HepG2 (cell line): ENCODE results near the gene MACROH2A1. TPM values are rescaled to one million over a fixed set of nuclear protein-coding genes. Genes with fewer than 3 reads are reported as not detected.

Source experiments
- FOSL2 ChIP-seq: sonication (generic); formaldehyde crosslinking; IDR thresholded peaks from 2 replicates; pipeline ENCODE4 v1.4.0; 2020; ENCODE audit warnings: missing genetic modification reagents
- PHF20 ChIP-seq: sonication (generic); formaldehyde crosslinking; IDR thresholded peaks from 2 replicates; pipeline ENCODE4 v1.5.0; 2020; ENCODE audit warnings: mild to moderate bottlenecking, missing genetic modification reagents
- TCF7 ChIP-seq: sonication (generic); IDR thresholded peaks from 2 replicates; pipeline ENCODE4 v1.6.1; 2016; ENCODE audit warnings: antibody characterized with exemption, low read depth
- TSC22D2 ChIP-seq: sonication (generic); formaldehyde crosslinking; IDR thresholded peaks from 2 replicates; pipeline ENCODE4 v1.5.1; 2020; ENCODE audit warnings: missing genetic modification reagents, mild to moderate bottlenecking, borderline replicate concordance
- ZBTB7A ChIP-seq: sonication (generic); formaldehyde crosslinking; IDR thresholded peaks from 2 replicates; pipeline ENCODE4 v1.8.0; 2022; ENCODE audit warnings: mild to moderate bottlenecking, missing genetic modification reagents
- ZFP36L1 ChIP-seq: sonication (generic); formaldehyde crosslinking; IDR thresholded peaks from 2 replicates; pipeline ENCODE4 v1.8.0; 2022; ENCODE audit warnings: mild to moderate bottlenecking, missing genetic modification reagents, moderate library complexity
- ZHX1 ChIP-seq: sonication (generic); formaldehyde crosslinking; IDR thresholded peaks from 2 replicates; pipeline ENCODE4 v1.8.1; 2022; ENCODE audit warnings: low read depth, mild to moderate bottlenecking, missing genetic modification reagents
- ZNF275 ChIP-seq: sonication (generic); formaldehyde crosslinking; IDR thresholded peaks from 2 replicates; pipeline ENCODE4 v1.8.0; 2022; ENCODE audit warnings: missing genetic modification reagents, mild to moderate bottlenecking, inconsistent platforms, borderline replicate concordance
- ZNF281 ChIP-seq: sonication (generic); formaldehyde crosslinking; IDR thresholded peaks from 2 replicates; pipeline ENCODE4 v1.4.0; 2020; ENCODE audit warnings: missing genetic modification reagents, borderline replicate concordance
- ZNF747 ChIP-seq: sonication (generic); formaldehyde crosslinking; IDR thresholded peaks from 2 replicates; pipeline ENCODE4 v1.8.1; 2023; ENCODE audit warnings: missing genetic modification reagents, mild to moderate bottlenecking, borderline replicate concordance
- polyA plus RNA-seq, 8 experiments: library from polyadenylated mRNA; depleted of rRNA in 3 of 8; stranded (reverse) in 7 of 8; unstranded in 1 of 8; fragments of >200 nt; fragmentation: Illumina TruSeq in 4 of 8; extraction: Trizol in 4 of 8; gene quantifications; 2 replicates each; pipeline versions ENCODE4 v1.2.1 to v1.2.3, GENCODE V29; 2011 to 2016; ENCODE audit warnings: low read depth in 4 of 8, missing spikeins in 1 of 8, mixed read lengths in 1 of 8; ENCODE audit not compliant: insufficient read depth in 1 of 8
- total RNA-seq, 5 experiments: library from RNA; depleted of rRNA; stranded (reverse); fragments of >200 nt; fragmentation: Illumina TruSeq; extraction: Trizol; gene quantifications; 2 replicates each; pipeline ENCODE4 v1.2.3, GENCODE V29; 2016; ENCODE audit warnings: low read depth in 1 of 5
- TF ChIP-seq, protein P1 (sequence below): fragments of 450-650 bp; IDR thresholded peaks from 2 replicates; pipeline ENCODE4 v1.6.1; 2017
- TF ChIP-seq, protein P2 (sequence below): IDR thresholded peaks from 2 replicates; pipeline ENCODE4 v1.4.0; 2020; ENCODE audit warnings: mild to moderate bottlenecking, missing genetic modification reagents
- TF ChIP-seq, protein P3 (sequence below): sonication (generic); formaldehyde crosslinking; IDR thresholded peaks from 2 replicates; pipeline ENCODE4 v1.4.0; 2020; ENCODE audit warnings: missing genetic modification reagents

The MACROH2A1 gene
- total and polyA plus RNA-seq, 2 of the 13 experiments (the other 11 are each of a cell fraction or from before 2014, with no cell fraction given), result 69.1 to 158 TPM

DNA sequence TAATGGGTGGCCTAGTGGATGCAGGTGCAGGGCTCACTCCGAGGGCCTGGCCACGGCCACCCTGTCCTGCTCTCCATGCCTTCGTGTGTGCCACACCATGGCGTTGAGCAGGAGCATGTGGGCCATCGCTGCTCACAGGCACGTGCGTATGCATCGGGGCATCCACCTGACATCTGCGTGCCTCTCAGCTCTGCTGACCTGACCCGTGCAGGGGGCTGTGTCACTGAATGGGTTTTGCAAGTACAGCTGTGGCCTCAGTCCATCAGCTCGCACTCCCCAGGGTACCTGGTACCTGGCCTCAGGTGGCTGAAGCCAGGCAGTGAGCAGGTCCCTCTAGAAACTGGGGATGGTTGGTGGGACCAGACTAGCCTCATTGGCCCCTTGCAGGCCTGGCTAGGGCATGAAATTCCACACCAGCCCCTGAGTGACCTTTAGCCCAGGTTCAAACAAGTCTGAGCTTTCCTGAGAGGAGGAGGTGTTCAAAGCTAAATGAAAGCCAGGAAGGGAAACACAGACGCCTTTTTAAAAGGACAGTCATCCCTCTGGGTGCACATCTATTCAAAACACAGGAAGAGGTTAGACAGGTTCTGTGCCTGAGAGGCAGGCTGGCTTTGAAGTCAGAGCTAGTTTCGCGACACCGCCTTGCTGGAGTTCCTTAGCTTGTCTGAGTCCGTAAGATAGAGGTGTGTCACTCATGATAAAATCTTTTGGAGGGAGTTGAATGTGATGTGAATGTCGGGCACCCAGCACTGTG lies 74.0 kb downstream of the MACROH2A1 start (continued):
- no peak for TF ChIP-seq ZHX1 (CRISPR knock-in tag)
- peak; percentile 53 for TF ChIP-seq FOSL2 (CRISPR knock-in tag)
- TF ChIP-seq ZNF275 (CRISPR knock-in tag), result no peak
- TF ChIP-seq, protein P1, sequence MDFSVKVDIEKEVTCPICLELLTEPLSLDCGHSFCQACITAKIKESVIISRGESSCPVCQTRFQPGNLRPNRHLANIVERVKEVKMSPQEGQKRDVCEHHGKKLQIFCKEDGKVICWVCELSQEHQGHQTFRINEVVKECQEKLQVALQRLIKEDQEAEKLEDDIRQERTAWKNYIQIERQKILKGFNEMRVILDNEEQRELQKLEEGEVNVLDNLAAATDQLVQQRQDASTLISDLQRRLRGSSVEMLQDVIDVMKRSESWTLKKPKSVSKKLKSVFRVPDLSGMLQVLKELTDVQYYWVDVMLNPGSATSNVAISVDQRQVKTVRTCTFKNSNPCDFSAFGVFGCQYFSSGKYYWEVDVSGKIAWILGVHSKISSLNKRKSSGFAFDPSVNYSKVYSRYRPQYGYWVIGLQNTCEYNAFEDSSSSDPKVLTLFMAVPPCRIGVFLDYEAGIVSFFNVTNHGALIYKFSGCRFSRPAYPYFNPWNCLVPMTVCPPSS, result no peak
- peak; percentile 70 for TF ChIP-seq TCF7
- TF ChIP-seq ZFP36L1 (CRISPR knock-in tag), result no peak
- TF ChIP-seq ZBTB7A, result no peak
- TF ChIP-seq TSC22D2 (CRISPR knock-in tag), result no peak
- TF ChIP-seq PHF20 (CRISPR knock-in tag), result no peak
- TF ChIP-seq, protein P2, sequence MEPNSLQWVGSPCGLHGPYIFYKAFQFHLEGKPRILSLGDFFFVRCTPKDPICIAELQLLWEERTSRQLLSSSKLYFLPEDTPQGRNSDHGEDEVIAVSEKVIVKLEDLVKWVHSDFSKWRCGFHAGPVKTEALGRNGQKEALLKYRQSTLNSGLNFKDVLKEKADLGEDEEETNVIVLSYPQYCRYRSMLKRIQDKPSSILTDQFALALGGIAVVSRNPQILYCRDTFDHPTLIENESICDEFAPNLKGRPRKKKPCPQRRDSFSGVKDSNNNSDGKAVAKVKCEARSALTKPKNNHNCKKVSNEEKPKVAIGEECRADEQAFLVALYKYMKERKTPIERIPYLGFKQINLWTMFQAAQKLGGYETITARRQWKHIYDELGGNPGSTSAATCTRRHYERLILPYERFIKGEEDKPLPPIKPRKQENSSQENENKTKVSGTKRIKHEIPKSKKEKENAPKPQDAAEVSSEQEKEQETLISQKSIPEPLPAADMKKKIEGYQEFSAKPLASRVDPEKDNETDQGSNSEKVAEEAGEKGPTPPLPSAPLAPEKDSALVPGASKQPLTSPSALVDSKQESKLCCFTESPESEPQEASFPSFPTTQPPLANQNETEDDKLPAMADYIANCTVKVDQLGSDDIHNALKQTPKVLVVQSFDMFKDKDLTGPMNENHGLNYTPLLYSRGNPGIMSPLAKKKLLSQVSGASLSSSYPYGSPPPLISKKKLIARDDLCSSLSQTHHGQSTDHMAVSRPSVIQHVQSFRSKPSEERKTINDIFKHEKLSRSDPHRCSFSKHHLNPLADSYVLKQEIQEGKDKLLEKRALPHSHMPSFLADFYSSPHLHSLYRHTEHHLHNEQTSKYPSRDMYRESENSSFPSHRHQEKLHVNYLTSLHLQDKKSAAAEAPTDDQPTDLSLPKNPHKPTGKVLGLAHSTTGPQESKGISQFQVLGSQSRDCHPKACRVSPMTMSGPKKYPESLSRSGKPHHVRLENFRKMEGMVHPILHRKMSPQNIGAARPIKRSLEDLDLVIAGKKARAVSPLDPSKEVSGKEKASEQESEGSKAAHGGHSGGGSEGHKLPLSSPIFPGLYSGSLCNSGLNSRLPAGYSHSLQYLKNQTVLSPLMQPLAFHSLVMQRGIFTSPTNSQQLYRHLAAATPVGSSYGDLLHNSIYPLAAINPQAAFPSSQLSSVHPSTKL, result peak; percentile 77
- no peak for TF ChIP-seq ZNF281 (CRISPR knock-in tag)
- TF ChIP-seq, protein P3, sequence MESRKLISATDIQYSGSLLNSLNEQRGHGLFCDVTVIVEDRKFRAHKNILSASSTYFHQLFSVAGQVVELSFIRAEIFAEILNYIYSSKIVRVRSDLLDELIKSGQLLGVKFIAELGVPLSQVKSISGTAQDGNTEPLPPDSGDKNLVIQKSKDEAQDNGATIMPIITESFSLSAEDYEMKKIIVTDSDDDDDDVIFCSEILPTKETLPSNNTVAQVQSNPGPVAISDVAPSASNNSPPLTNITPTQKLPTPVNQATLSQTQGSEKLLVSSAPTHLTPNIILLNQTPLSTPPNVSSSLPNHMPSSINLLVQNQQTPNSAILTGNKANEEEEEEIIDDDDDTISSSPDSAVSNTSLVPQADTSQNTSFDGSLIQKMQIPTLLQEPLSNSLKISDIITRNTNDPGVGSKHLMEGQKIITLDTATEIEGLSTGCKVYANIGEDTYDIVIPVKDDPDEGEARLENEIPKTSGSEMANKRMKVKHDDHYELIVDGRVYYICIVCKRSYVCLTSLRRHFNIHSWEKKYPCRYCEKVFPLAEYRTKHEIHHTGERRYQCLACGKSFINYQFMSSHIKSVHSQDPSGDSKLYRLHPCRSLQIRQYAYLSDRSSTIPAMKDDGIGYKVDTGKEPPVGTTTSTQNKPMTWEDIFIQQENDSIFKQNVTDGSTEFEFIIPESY, result no peak
- TF ChIP-seq ZNF747 (CRISPR knock-in tag), result no peak
